ENCODE data around the gene CA11.
"Not testable (repeated sequence)": the region's sequence is repeated elsewhere in the genome, so short reads cannot be mapped to it uniquely, and the experiment has no call there.

The CA11 gene

DNA sequence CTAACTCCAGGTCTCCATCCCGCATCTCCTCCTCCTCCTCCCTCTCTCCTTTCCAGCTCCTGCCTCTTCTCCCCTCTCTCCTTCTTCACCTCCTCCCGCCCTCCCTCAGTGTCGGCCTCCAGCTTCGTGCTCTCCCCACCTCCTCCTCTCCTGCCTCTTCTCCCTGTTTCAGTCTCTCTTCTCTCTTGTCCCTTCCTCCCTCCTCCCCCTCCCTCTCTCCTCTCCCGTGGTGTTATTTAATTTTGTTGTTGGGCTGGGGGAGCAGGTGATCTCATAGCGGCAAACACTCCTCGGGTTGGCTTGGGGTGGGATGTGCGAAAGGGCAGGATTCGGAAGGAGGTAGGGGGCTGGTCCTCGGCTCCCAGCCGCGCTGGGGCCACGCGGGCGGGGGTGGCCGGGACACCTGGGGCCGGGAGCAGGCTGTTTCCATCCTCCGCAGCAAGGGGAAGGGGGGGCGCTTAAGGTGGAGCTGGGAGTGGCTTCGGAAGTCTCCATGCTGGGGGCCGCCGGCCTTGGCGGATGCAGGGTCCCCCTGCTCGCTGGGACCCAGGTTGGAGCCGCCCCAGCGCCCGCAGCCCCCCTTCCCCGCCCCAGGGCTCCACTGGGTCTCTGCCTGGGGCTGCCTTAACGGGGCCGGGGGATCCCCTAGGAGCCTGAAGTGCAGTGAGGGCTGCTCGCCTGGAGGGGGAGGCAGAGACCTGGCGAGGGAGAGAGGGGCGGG lies at the start of gene CA11:
Gene CA11 (minus strand): TSS at position 187 of the 721 bp plus-strand sequence. CDS start 555 bp downstream, outside the sequence.
- DNase-seq, result peak; percentile 80

- not testable (repeated sequence) for DNase-seq
Measured at GRCh38 chr19:48693629-48694028, 47.6 kb upstream of the CA11 start.

- no peak for DNase-seq
Measured at GRCh38 chr19:48689449-48689848, 43.5 kb upstream of the CA11 start.

GRCh38 chr19:48687776-48688175 lies 41.8 kb upstream of the CA11 start:
- peak; percentile 81 for DNase-seq

DNA sequence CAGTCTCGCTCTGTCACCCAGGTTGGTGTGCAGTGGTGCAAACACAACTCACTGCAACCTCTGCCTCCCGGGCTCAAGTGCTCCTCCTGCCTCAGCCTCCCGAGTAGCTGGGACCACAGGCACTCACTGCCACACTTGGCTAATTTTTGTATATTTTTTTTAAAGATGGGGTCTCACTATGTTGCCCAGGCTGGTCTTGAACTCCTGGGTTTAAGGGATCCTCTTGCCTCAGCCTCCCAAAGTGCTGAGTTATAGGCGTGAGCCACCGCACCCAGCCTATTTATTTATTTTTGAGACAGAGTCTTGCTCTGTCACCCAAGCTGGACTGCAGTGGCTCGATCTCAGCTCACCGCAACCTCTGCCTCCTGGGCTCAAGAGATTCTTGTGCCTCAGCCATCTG lies 40.6 kb upstream of the CA11 start:
- DNase-seq, result not testable (repeated sequence)

- DNase-seq, result peak; percentile 83
Measured at GRCh38 chr19:48686088-48686487, 40.1 kb upstream of the CA11 start.

DNA sequence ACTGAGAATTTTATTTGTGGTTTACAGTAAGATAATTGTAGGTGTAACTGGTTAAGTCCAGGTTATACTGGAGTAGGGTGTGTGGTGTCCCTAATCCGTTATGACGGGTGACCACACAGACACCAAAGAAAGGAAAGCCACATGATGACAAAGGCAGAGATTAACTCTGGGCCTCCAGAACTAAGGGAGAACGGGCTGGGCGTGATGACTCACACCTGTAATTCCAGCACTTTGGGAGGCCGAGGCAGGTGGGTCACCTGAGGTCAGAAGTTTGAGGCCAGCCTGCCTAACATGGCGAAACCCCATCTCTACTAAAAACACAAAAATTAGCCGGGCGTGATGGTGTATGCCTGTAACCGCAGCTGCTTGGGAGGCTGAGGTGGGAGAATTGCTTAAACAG lies 39.6 kb upstream of the CA11 start:
- peak; percentile 47 for DNase-seq

- DNase-seq, result no peak
Measured at GRCh38 chr19:48683349-48683748, 37.4 kb upstream of the CA11 start.

DNA sequence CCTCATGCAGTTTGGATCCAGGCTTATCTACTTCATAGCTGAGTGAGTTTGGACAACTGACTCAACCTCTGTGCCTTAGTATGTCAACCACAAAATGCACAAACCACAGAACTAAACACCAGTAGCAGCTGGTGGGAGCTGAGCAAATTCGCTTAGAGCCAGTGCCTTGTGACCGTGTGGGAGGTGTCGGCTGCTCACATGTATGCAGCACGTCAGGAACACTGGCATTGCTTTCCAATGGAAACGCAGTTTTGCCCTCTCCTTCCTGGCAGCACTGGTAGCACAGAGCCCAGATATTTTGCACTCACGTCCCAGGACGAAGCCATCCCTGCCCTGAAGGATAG lies 35.1 kb upstream of the CA11 start:
- DNase-seq, result no peak

- no peak for DNase-seq
Measured at GRCh38 chr19:48680436-48681126, 34.6 kb upstream of the CA11 start.

- not testable (repeated sequence) for DNase-seq
Measured at GRCh38 chr19:48680006-48680405, 34.0 kb upstream of the CA11 start.

- no peak for DNase-seq
Measured at GRCh38 chr19:48678201-48678600, 32.2 kb upstream of the CA11 start.

DNA sequence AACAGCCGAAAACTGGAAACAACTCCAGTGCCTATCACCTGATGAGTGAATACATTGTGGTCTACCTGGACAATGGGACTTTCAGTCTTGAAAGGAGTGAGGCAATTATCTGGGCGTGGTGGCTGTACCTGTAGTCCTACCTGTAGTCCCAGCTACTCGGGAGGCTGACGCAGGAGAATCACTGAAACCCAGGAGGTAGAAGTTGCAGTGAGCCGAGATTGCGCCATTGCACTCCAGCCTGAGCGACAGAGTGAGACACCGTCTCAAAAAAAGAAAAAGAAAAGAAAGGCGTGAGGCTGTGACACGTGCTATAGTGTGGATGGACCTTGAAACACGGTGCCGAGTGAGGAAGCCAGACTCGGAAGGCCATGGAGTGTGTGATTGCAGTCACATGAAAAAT lies 30.9 kb upstream of the CA11 start:
- no peak for DNase-seq

GRCh38 chr19:48676487-48676886 lies 30.5 kb upstream of the CA11 start:
- no peak for DNase-seq

DNA sequence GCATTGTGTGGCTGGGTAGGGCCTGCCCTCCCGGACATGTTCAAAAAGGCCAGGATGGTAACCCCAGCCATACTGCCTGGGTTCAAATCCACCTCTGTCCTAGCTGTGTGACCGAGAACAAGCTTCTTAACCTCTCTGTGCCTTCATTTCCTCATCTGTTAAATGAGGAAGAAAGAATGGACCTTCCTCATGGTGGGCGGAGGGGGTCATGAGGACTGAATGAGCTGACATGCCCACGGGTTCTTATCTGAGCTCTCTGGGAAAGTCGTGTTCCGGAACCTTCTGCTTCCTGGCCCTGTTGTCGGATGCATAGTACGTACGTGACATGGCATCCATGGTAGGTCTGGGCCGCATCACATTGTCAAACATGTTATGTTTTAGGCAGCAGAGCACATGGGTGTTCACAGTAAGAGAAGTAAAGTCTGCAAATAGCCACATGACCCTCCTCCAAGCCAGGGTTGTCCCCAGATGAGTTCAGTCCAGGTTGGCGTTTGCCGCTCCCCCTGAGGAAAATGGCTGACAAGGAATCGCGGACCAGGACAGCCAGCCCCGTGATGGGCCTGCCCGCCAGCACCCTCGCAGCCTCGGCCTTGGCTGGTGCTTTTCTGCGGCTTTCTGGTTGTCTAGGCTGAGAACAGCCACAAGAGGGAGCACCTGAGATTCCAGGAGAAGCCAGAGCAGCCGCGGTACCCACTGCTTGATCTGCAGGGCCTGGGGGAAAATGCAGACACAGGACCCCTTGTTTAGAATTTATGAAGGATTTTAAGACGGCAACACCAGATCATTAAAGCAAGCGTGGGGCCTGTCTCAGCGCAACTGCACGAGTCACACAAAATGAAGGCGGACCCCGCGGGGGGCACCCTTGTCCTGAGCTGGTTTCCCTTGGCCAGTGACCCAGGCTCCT lies 29.2 kb upstream of the CA11 start:
- DNase-seq, result peak; percentile 92

DNA sequence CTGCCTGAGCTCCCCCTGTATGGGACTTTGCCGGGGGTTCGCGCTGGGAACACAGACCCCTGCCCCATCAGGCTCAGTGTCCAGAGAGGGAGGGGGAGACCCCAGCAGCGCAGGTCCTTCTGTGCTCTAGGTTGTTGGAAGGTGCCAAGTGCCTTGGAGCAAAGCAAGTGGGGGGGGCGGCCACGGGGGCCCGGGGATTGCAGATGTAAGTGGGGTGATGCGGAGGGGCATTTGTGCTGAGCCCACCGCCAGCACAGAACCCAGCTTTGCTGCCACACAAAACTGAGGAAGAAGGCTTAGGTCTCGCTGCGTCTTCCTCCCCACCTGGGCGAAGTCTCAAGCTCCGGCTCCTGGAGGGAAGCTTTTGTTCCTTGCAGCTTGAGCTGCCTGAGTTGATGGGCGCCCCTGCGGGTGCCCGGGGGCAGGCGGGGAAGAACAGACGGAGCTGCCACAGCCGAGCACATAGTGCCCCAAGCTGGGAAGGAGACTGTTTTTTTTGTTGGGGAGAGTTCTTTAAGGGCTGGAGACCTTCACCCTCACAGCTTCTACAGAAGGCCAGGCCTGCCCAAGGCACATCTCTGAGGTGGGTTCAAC lies 28.3 kb upstream of the CA11 start:
- no peak for DNase-seq

GRCh38 chr19:48673436-48674100 lies 27.6 kb upstream of the CA11 start:
- DNase-seq, result no peak

DNA sequence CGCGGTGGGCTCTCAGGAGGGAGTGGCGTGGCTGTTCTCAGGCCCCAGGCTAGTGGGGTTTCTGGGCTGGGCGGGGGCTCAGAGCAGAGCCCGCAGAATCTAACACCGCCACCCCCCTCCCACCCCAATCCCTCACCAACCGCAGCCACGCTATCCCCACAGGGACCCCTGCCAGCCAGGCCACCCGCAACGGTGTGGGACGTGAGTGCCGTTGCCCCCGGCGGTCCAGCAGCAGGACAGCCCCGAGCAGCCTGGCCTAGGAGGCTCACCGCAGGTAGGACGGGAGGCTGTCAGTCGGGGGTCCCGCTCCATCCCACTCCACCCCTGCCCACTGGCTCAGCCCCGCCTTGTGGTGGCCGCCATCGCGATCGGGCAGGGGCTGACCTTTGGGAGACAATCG lies 27.0 kb upstream of the CA11 start, which contains the start of gene NTN5:
Gene NTN5 (minus strand): TSS at position 24 of the 400 bp plus-strand sequence. CDS start 2,031 bp downstream, outside the sequence.
- no peak for DNase-seq

GRCh38 chr19:48671446-48671995 lies 25.5 kb upstream of the CA11 start:
- peak; percentile 36 for DNase-seq

DNA sequence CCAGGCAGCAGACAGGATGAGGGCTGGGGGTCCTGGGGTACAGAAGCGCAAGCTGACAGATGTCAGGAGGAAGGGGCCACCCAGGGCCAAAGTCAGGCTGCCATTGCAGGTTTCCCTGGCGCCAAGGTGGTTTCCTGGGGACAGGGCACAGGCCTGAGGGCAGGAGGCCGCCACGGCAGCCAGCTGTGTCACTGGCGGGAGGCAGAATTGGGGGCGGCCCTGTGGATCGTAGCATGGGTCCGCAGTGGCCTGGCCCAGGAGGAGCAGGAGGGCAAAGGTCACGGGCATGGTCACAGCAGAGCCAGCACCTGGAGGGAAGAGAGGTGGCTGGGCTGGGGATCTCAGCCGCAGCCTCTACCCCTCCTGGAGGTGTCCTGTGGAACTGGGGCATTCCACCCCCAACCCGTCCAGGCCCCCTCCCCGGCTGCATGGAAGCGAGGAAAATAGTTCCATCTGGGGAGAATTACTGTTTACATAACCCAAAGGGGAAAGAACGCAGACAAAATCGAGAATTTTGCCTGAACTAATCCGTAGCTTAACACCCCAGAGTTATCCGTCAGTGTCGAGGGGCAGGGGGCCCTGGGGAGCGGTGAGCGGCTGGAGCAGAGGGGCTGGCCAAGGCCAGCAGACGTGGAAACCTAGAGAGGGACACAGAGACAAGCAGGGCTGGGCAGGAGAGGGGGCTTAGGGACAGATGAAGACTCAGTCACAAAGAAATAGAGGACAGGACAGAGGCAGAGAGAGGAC lies 24.9 kb upstream of the CA11 start:
- DNase-seq, result peak; percentile 25
